Stimulated activated effector memory CD8-positive, alpha-beta T cell treated with anti-CD3 and anti-CD28 coated beads, Interleukin-12 subunit alpha, Interleukin-12 subunit beta, amount 100 ng/mL, for 72 hours (primary cell): ENCODE results near the gene TSPAN9.

Source experiments
- ATAC-seq: fragments of 150-1000 bp; cut with Tn5 transposase; 2 replicates; pipeline ENCODE4 v1.10.0; 2021
- DNase-seq, 2 donors: peaks; one replicate each; pipeline ENCODE4 v3.0.0; 2021 to 2022; ENCODE audit warnings: low spot score in 2 of 2
- H3K27ac Mint-ChIP-seq: one replicate; pipeline ENCODE4 v1.8.0; 2022; ENCODE audit warnings: mild to moderate bottlenecking, mixed read lengths
- H3K36me3 Mint-ChIP-seq: one replicate; pipeline ENCODE4 v1.8.0; 2022; ENCODE audit warnings: mild to moderate bottlenecking, mixed read lengths
- H3K4me1 Mint-ChIP-seq: one replicate; pipeline ENCODE4 v1.8.0; 2022; ENCODE audit warnings: mixed read lengths
- H3K4me3 Mint-ChIP-seq: one replicate; pipeline ENCODE4 v1.8.0; 2022; ENCODE audit warnings: mild to moderate bottlenecking, mixed read lengths
- H3K9me3 Mint-ChIP-seq: one replicate; pipeline ENCODE4 v1.8.0; 2022; ENCODE audit warnings: mixed read lengths

The TSPAN9 gene

DNA sequence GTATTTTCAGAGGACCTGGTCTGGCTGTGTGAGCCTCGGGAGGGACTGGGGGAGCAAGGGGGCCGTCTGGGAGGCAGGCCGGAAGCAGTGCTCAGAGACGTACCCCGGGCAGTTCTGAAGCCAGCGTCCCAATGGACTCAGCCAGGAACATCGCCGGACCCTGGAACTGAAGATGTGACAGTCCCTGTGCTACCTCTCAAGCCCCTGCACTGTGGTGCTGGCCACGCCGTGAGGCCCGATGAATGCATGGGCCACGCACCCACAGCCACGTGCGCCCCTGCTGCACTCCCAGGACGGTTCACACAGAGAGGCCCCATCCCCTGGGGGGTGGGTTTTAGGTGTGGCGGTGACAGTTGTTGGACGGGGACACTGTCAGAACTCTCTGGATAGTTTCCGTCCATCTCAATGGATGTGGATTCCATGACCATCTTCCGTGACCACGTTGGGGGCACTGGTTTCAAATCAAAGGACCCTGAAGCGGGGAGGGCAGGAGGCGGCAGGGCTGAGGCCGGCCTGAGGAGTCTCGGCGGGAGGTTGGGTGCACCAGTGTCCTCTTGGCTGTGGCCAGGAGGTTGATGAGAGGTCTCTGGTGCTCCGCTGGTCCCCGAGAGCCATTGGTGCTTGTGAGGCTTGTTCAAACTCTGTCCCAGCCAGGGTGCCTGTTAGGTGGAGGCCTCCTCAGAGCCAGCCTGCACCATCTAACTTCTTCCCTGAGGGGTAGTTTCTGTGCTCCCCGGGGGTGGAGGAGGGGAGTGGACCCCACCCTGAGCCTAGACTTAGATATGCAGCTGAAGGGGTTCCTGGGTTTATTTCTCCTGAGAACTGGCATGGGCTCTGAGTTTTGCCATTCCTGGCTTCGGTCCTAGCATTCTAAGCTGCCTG lies 36.3 kb upstream of the TSPAN9 start:
- ATAC-seq = no peak
- DNase-seq = no peak
- H3K36me3 Mint-ChIP-seq = no peaks in the 10 kb centered on the region
- no peak overlapping the region for H3K27ac Mint-ChIP-seq
- no peak overlapping the region for H3K4me3 Mint-ChIP-seq
- no peaks in the 10 kb centered on the region for H3K4me1 Mint-ChIP-seq
- no peaks in the 10 kb centered on the region for H3K9me3 Mint-ChIP-seq

DNA sequence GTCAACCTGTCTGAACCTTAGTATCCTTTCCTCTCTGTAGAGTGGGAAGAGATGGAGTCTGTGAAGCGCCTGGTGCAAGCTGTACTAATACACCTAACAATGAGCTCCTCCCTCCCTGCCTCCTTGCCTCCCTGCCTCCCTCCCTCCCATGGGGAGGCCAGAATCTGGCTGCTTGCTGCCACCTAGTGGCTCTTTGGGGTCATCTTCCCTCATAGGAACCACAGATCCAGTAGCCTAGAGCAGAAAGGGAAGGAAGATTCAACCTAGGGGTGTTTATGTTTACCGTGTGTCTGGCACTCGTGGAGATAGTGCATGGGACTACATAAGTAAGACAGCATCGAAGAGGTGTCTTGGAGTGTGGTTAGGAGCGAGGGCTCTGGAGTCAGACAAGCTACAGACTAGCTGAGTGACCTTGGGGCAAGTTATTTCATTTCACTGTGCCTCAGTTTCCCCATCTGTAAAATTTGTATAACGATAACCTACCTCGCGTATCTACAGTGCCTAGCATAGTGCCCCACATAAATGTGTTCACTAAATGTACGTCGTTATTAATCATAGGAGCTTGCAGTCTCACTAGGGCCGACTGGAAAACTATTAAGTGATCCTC lies 35.5 kb upstream of the TSPAN9 start:
- Mint-ChIP-seq H3K36me3 (no peaks in the 10 kb centered on the region), H3K4me3 (no peak overlapping the region), H3K27ac (no peak overlapping the region), H3K9me3 (no peaks in the 10 kb centered on the region), H3K4me1 (no peaks in the 10 kb centered on the region)
- DNase-seq (peak; percentile 30 to 62), ATAC-seq (peak; percentile 73)

GRCh38 chr12:3042394-3042793 lies 34.8 kb upstream of the TSPAN9 start:
- Mint-ChIP-seq H3K4me3 (no peak overlapping the region), H3K4me1 (no peaks in the 10 kb centered on the region), H3K36me3 (no peaks in the 10 kb centered on the region), H3K27ac (no peak overlapping the region), H3K9me3 (no peaks in the 10 kb centered on the region)
- ATAC-seq (no peak), DNase-seq (no peak)

DNA sequence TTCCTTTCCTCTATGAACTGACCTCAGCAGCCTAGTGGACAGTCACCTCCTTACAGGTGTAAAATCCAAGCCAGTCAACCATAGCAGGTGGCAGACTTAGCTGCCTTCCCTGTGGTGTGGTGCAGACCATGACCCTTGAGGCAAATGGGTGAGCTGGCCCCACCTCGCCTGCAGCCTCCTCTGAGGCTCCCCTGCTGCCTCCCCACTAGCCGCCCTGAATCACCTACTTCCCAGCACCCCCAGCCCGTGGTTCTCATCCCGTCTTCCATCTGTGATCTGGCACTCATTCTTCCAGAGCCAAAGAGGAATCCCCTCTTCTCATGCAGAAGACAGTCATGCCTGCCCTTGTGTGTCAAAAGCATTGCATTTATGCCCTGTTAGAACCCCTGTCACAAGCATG lies 34.4 kb upstream of the TSPAN9 start:
- H3K4me3 Mint-ChIP-seq = no peak overlapping the region
- DNase-seq = no peak
- ATAC-seq = no peak
- no peaks in the 10 kb centered on the region for H3K9me3 Mint-ChIP-seq
- H3K36me3 Mint-ChIP-seq = no peaks in the 10 kb centered on the region
- peaks cover 4% of the 10 kb centered on the region for H3K4me1 Mint-ChIP-seq
- no peak overlapping the region for H3K27ac Mint-ChIP-seq

DNA sequence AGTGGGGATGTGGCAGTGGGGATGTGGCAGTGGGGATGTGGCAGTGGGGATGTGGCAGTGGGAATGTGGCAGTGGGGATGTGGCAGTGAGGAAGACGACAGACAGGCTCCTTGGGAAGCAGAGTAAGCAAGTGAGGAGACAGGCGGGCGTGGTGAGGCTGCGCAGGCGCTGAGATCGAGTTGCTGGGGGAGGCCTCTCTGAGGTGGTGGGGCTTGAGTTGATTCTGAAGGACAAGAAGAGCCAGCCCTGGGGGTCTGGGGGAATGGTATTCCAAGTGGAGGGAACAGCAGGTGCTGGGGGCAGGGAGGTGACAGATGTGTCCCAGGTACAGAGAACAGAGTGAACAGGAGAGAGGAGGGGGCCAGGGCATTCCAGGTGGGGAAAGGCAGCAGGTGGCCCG lies 33.8 kb upstream of the TSPAN9 start:
- Mint-ChIP-seq H3K4me3 (no peak overlapping the region), H3K9me3 (no peaks in the 10 kb centered on the region), H3K27ac (no peak overlapping the region), H3K4me1 (peaks cover 6% of the 10 kb centered on the region), H3K36me3 (no peaks in the 10 kb centered on the region)
- ATAC-seq (no peak), DNase-seq (no peak)

DNA sequence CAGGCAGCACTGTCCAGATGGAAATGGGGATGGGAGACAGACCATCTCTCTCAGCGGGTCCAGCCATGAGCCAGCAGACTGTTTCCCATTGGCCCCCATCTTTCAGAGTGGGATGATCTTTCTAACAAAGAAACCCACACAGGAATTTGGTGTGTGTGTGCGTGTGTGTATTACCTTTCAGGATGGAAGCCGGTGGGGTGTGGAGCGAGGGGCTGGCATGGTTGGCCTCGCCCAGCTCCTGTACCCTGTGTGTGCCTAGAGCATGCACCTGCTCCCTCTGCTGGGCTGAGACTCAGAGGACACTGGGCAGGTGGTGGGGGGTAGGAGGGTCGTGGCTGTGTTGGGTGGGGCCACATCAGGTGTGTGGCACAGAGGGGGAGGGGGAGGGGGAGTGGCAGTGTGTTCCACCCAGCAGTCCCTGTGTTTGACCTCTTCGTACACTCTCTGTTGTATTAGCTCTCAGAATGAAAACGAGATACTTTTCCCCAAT lies 33.0 kb upstream of the TSPAN9 start:
- no peak for ATAC-seq
- Mint-ChIP-seq H3K4me1 (peaks cover 6% of the 10 kb centered on the region), H3K36me3 (no peaks in the 10 kb centered on the region), H3K27ac (no peak overlapping the region), H3K9me3 (no peaks in the 10 kb centered on the region), H3K4me3 (no peak overlapping the region)
- no peak for DNase-seq

GRCh38 chr12:3045494-3045893 lies 31.7 kb upstream of the TSPAN9 start:
- DNase-seq (no peak), ATAC-seq (no peak)
- H3K36me3 Mint-ChIP-seq = no peaks in the 10 kb centered on the region
- no peak overlapping the region for H3K4me3 Mint-ChIP-seq
- peaks cover 6% of the 10 kb centered on the region for H3K4me1 Mint-ChIP-seq
- no peak overlapping the region for H3K27ac Mint-ChIP-seq
- H3K9me3 Mint-ChIP-seq = no peaks in the 10 kb centered on the region

DNA sequence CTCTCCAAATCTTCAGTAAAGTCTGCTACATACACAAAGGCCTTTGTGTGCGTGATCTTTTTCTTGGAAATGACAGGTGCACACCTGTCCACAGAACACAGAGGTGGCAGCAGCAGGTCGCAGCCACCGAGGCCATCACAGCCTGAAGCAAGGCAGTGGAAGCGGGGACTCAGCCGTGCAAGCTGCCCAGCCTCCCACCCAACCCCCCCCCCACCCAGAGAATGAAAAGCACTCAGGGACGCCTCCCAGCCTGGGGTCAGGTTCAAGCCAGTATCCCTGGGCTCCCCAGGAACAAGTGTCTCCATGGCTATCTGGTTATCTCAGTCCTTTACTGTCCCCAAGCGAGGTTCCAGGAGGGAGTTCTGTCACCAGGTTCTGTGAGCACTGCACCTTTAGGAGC lies 31.2 kb upstream of the TSPAN9 start:
- Mint-ChIP-seq H3K4me3 (no peak overlapping the region), H3K36me3 (no peaks in the 10 kb centered on the region), H3K4me1 (peaks cover 6% of the 10 kb centered on the region), H3K9me3 (no peaks in the 10 kb centered on the region), H3K27ac (no peak overlapping the region)
- ATAC-seq = no peak
- no peak for DNase-seq

DNA sequence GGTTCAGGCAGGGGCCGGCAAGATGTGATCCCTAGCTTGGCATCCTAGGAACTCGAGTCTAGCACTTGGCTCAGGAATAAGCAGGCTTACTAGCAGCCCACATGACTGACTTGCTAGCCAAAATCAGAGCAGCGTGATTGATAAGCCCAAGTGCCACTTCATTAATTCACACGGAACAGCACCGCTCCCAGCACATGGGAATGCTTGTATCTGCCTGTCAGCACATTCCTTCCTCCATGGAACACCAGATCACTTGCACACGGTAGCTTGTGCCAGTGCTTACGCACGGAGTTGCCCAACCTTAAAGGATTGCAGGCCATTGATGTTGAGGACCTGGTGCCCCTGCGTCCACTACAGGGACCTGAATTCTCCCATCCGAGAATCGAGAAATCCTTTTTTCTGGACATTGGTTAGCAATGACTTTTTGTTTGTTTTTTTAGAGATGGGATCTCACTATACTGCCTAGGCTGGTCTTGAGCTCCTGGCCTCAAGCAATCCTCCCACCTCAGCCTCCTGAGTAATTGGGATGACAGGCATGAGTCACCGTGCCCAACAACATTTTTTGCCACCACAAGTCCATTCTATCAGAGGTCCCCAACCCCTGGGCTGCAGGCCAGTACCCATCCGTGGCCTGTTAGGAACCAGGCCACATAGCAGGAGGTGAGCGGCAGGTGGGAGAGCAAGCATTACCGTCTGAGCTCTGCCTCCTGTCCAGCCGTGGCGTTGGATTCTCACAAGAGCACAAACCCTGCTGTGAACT lies 30.6 kb upstream of the TSPAN9 start:
- no peaks in the 10 kb centered on the region for H3K36me3 Mint-ChIP-seq
- H3K27ac Mint-ChIP-seq = no peak overlapping the region
- H3K4me3 Mint-ChIP-seq = no peak overlapping the region
- peaks cover 6% of the 10 kb centered on the region for H3K4me1 Mint-ChIP-seq
- DNase-seq (no peak), ATAC-seq (no peak)
- no peaks in the 10 kb centered on the region for H3K9me3 Mint-ChIP-seq

GRCh38 chr12:3047961-3048360 lies 29.2 kb upstream of the TSPAN9 start:
- no peak for ATAC-seq
- Mint-ChIP-seq H3K4me3 (no peak overlapping the region), H3K4me1 (peaks cover 6% of the 10 kb centered on the region), H3K9me3 (no peaks in the 10 kb centered on the region), H3K27ac (no peak overlapping the region), H3K36me3 (no peaks in the 10 kb centered on the region)
- no peak for DNase-seq

DNA sequence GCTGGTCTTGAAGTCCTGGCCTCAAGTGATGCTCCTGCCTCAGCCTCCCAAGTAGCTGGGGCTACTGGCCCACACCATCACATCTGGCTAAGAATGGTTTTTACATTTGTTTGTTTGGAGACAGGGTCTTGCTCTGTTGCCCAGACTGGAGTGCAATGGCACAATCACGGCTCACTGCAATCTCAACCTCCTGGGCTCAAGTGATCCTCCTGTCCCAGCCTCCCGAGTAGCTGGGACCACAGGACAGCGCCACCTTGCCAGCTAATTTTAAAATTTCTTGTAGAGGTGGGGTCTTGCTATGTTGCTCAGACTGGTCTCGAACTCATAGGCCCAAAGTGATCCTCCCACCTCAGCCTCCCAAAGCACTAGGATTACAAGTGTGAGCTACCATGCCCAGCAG lies 28.6 kb upstream of the TSPAN9 start:
- no peak for ATAC-seq
- H3K27ac Mint-ChIP-seq = no peak overlapping the region
- peaks cover 6% of the 10 kb centered on the region for H3K4me1 Mint-ChIP-seq
- H3K36me3 Mint-ChIP-seq = no peaks in the 10 kb centered on the region
- no peaks in the 10 kb centered on the region for H3K9me3 Mint-ChIP-seq
- no peak overlapping the region for H3K4me3 Mint-ChIP-seq
- DNase-seq = no peak

DNA sequence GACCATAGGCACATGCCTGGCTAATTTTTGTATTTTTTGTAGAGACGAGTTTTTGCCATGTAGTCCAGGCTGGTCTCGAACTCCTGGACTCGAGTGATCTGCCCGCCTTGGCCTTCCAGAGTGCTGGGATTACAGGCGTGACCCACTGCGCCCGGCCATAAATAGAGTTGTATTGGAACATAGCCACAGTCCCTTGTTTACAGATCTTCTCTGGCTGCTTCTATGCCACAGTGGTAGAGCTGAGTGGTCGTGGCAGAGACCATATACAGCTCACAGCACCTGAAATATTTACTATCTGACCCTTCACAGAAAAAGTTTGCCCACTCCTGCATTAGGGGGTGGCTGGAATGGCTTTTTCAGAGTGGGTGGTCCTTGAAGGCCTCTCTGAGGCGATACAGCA lies 28.0 kb upstream of the TSPAN9 start:
- DNase-seq (no peak), ATAC-seq (no peak)
- H3K9me3 Mint-ChIP-seq = no peaks in the 10 kb centered on the region
- H3K27ac Mint-ChIP-seq = no peak overlapping the region
- H3K4me1 Mint-ChIP-seq = peaks cover 6% of the 10 kb centered on the region
- H3K4me3 Mint-ChIP-seq = no peak overlapping the region
- no peaks in the 10 kb centered on the region for H3K36me3 Mint-ChIP-seq

GRCh38 chr12:3049611-3050249 lies 27.4 kb upstream of the TSPAN9 start:
- no peaks in the 10 kb centered on the region for H3K36me3 Mint-ChIP-seq
- H3K4me1 Mint-ChIP-seq = peaks cover 6% of the 10 kb centered on the region
- H3K9me3 Mint-ChIP-seq = no peaks in the 10 kb centered on the region
- peak; percentile 33 for ATAC-seq
- no peak overlapping the region for H3K4me3 Mint-ChIP-seq
- no peak overlapping the region for H3K27ac Mint-ChIP-seq
- no peak for DNase-seq

DNA sequence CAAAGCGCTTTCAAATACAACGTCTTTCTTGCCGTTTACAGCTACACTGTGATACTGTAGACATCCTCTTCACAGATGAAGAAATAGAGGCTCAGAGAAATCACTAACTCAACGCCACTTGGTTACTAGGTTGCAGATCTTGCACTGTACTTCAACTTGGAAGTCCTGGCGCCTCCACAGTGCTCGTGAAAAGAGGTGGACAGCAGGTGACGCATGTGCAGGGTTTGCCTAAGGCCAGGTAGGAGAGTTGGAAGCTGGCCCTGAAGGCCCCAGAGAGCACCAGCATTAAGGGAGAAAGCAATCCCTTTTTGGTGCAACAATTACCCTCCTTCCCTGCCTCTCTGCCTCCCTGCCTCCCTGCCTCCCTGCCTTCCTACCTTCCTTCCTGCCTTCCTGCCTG lies 22.8 kb upstream of the TSPAN9 start:
- no peaks in the 10 kb centered on the region for H3K4me1 Mint-ChIP-seq
- DNase-seq = no peak
- ATAC-seq = no peak
- H3K9me3 Mint-ChIP-seq = no peaks in the 10 kb centered on the region
- no peak overlapping the region for H3K27ac Mint-ChIP-seq
- no peaks in the 10 kb centered on the region for H3K36me3 Mint-ChIP-seq
- no peak overlapping the region for H3K4me3 Mint-ChIP-seq

- no peaks in the 10 kb centered on the region for H3K4me1 Mint-ChIP-seq
- no peaks in the 10 kb centered on the region for H3K9me3 Mint-ChIP-seq
- DNase-seq (no peak), ATAC-seq (no peak)
- no peak overlapping the region for H3K4me3 Mint-ChIP-seq
- no peak overlapping the region for H3K27ac Mint-ChIP-seq
- H3K36me3 Mint-ChIP-seq = no peaks in the 10 kb centered on the region
Measured at GRCh38 chr12:3055026-3055703, 22.0 kb upstream of the TSPAN9 start.
